ENCODE measurements around the gene FAM217A. TPM values are rescaled to one million over a fixed set of nuclear protein-coding genes. Genes with fewer than 3 reads are reported as not detected.
"Not testable (repeated sequence)": the region's sequence is repeated elsewhere in the genome, so short reads cannot be mapped to it uniquely, and the experiment has no call there.

FAM217A gene
- polyA plus RNA-seq, 3 donors, result 1.5 to 4.0 (median 2.3) TPM

GRCh38 chr6:4091941-4092340, 13.0 kb upstream of the FAM217A start:
- DNase-seq (ENCODE audit: extremely low read depth in 1 of 11, low read depth in 9 of 11, low spot score in 4 of 11), result no peak

GRCh38 chr6:4090043-4090442, 11.1 kb upstream of the FAM217A start:
- not testable (repeated sequence) for DNase-seq (ENCODE audit: extremely low read depth in 1 of 11, low read depth in 9 of 11, low spot score in 4 of 11)

GRCh38 chr6:4088704-4089103, 9.8 kb upstream of the FAM217A start:
- DNase-seq (ENCODE audit: extremely low read depth in 1 of 11, low read depth in 9 of 11, low spot score in 4 of 11), result no peak

- DNase-seq (ENCODE audit: extremely low read depth in 1 of 11, low read depth in 9 of 11, low spot score in 4 of 11), result no peak
These were observed 6.4 kb upstream of the FAM217A start for GRCh38 chr6:4085332-4085700.

GRCh38 chr6:4084444-4085331, 5.8 kb upstream of the FAM217A start:
- no peak for DNase-seq (ENCODE audit: extremely low read depth in 1 of 11, low read depth in 9 of 11, low spot score in 4 of 11)

- no peak for DNase-seq (ENCODE audit: extremely low read depth in 1 of 11, low read depth in 9 of 11, low spot score in 4 of 11)
These were observed 4.3 kb downstream of the FAM217A start for GRCh38 chr6:4074478-4075235.

GRCh38 chr6:4071330-4071729, 7.6 kb downstream of the FAM217A start:
- no peak for DNase-seq (ENCODE audit: extremely low read depth in 1 of 11, low read depth in 9 of 11, low spot score in 4 of 11)

- no peak for DNase-seq (ENCODE audit: extremely low read depth in 1 of 11, low read depth in 9 of 11, low spot score in 4 of 11)
These were observed 9.7 kb downstream of the FAM217A start for GRCh38 chr6:4069199-4069598.

- DNase-seq (ENCODE audit: extremely low read depth in 1 of 11, low read depth in 9 of 11, low spot score in 4 of 11), result no peak
These were observed 11.3 kb downstream of the FAM217A start for GRCh38 chr6:4067673-4068072.

- DNase-seq (ENCODE audit: extremely low read depth in 1 of 11, low read depth in 9 of 11, low spot score in 4 of 11), result no peak
These were observed 12.7 kb downstream of the FAM217A start for GRCh38 chr6:4066029-4066755.

- no peak for DNase-seq (ENCODE audit: extremely low read depth in 1 of 11, low read depth in 9 of 11, low spot score in 4 of 11)
These were observed 19.7 kb downstream of the FAM217A start for GRCh38 chr6:4059115-4059777.

GRCh38 chr6:4057036-4057435, 21.9 kb downstream of the FAM217A start:
- DNase-seq (ENCODE audit: extremely low read depth in 1 of 11, low read depth in 9 of 11, low spot score in 4 of 11), result no peak

- peak in 1 of 11 donors; percentile 22 for DNase-seq (ENCODE audit: extremely low read depth in 1 of 11, low read depth in 9 of 11, low spot score in 4 of 11)
These were observed 23.4 kb downstream of the FAM217A start for GRCh38 chr6:4055420-4056041.

- DNase-seq (ENCODE audit: extremely low read depth in 1 of 11, low read depth in 9 of 11, low spot score in 4 of 11), result no peak
These were observed 29.7 kb downstream of the FAM217A start for GRCh38 chr6:4049246-4049645.

GRCh38 chr6:4041480-4041879, 37.5 kb downstream of the FAM217A start:
- DNase-seq (ENCODE audit: extremely low read depth in 1 of 11, low read depth in 9 of 11, low spot score in 4 of 11), result no peak

GRCh38 chr6:4039348-4039747, 39.6 kb downstream of the FAM217A start:
- no peak for DNase-seq (ENCODE audit: extremely low read depth in 1 of 11, low read depth in 9 of 11, low spot score in 4 of 11)

GRCh38 chr6:4036581-4036980, 42.4 kb downstream of the FAM217A start:
- no peak for DNase-seq (ENCODE audit: extremely low read depth in 1 of 11, low read depth in 9 of 11, low spot score in 4 of 11)

- DNase-seq (ENCODE audit: extremely low read depth in 1 of 11, low read depth in 9 of 11, low spot score in 4 of 11), result no peak
These were observed 46.5 kb downstream of the FAM217A start for GRCh38 chr6:4032475-4032874.

GRCh38 chr6:4031442-4031841, 47.5 kb downstream of the FAM217A start:
- DNase-seq (ENCODE audit: extremely low read depth in 1 of 11, low read depth in 9 of 11, low spot score in 4 of 11), result no peak

Measured in renal cortex interstitium (tissue), 11 donors.